HepG2 (cell line): ENCODE measurements around the gene WWP2. TPM values are rescaled to one million over a fixed set of nuclear protein-coding genes. Genes with fewer than 3 reads are reported as not detected.

Source experiments
- ATF7 ChIP-seq, 2 experiments: fragments of 450-650 bp in 1 of 2; sonication (generic) in 1 of 2; formaldehyde crosslinking in 1 of 2; IDR thresholded peaks; 2 replicates each; pipeline versions ENCODE4 v1.4.0 to v1.6.1; 2016 to 2020; ENCODE audit warnings: antibody characterized with exemption in 1 of 2, mild to moderate bottlenecking in 1 of 2, missing genetic modification reagents in 1 of 2
- BCL3 ChIP-seq: sonication (generic); formaldehyde crosslinking; IDR thresholded peaks from 2 replicates; pipeline ENCODE4 v1.5.1; 2020; ENCODE audit warnings: mild to moderate bottlenecking, missing genetic modification reagents, moderate library complexity
- E2F2 ChIP-seq: sonication (generic); formaldehyde crosslinking; IDR thresholded peaks from 2 replicates; pipeline ENCODE4 v1.4.0; 2020; ENCODE audit warnings: missing genetic modification reagents, borderline replicate concordance
- FOSL1 ChIP-seq: sonication (generic); formaldehyde crosslinking; IDR thresholded peaks from 2 replicates; pipeline ENCODE4 v1.9.0; 2021; ENCODE audit warnings: missing genetic modification reagents, borderline replicate concordance
- FOXJ3 ChIP-seq: sonication (generic); formaldehyde crosslinking; IDR thresholded peaks from 2 replicates; pipeline ENCODE4 v1.4.0; 2020; ENCODE audit warnings: missing genetic modification reagents, mild to moderate bottlenecking, borderline replicate concordance
- KAT8 ChIP-seq: IDR thresholded peaks from 2 replicates; pipeline ENCODE4 v1.6.1; 2016; ENCODE audit warnings: missing genetic modification reagents, missing compliant biosample characterization
- KDM6A ChIP-seq: IDR thresholded peaks from 2 replicates; pipeline ENCODE4 v1.6.1; 2016; ENCODE audit warnings: low read depth
- SIX4 ChIP-seq: sonication (generic); formaldehyde crosslinking; IDR thresholded peaks from 2 replicates; pipeline ENCODE4 v1.4.0; 2020; ENCODE audit warnings: missing genetic modification reagents
- SKIL ChIP-seq: sonication (generic); formaldehyde crosslinking; IDR thresholded peaks from 2 replicates; pipeline ENCODE4 v1.8.0; 2022; ENCODE audit warnings: missing genetic modification reagents, mild to moderate bottlenecking, moderate library complexity, borderline replicate concordance
- TFDP1 ChIP-seq: IDR thresholded peaks from 2 replicates; pipeline ENCODE4 v1.6.1; 2016; ENCODE audit warnings: missing compliant biosample characterization, missing genetic modification reagents, borderline replicate concordance
- UBTF ChIP-seq: sonication (generic); formaldehyde crosslinking; IDR thresholded peaks from 2 replicates; pipeline ENCODE4 v1.4.0; 2020; ENCODE audit warnings: mild to moderate bottlenecking, missing genetic modification reagents
- YEATS4 ChIP-seq: sonication (generic); formaldehyde crosslinking; IDR thresholded peaks from 2 replicates; pipeline ENCODE4 v1.4.0; 2020; ENCODE audit warnings: missing genetic modification reagents, borderline replicate concordance
- ZBTB8A ChIP-seq: sonication (generic); formaldehyde crosslinking; IDR thresholded peaks from 2 replicates; pipeline ENCODE4 v1.4.0; 2020; ENCODE audit warnings: mild to moderate bottlenecking, low read depth, missing genetic modification reagents, borderline replicate concordance
- ZNF414 ChIP-seq: sonication (generic); formaldehyde crosslinking; IDR thresholded peaks from 2 replicates; pipeline ENCODE4 v1.5.0; 2020; ENCODE audit warnings: missing genetic modification reagents
- ZNF484 ChIP-seq: sonication (generic); formaldehyde crosslinking; IDR thresholded peaks from 2 replicates; pipeline ENCODE4 v1.5.1; 2020; ENCODE audit warnings: mild to moderate bottlenecking, low read depth, missing genetic modification reagents, borderline replicate concordance
- ZNF605 ChIP-seq: sonication (generic); formaldehyde crosslinking; IDR thresholded peaks from 2 replicates; pipeline ENCODE4 v1.8.0; 2022; ENCODE audit warnings: mild to moderate bottlenecking, missing genetic modification reagents
- ZNF747 ChIP-seq: sonication (generic); formaldehyde crosslinking; IDR thresholded peaks from 2 replicates; pipeline ENCODE4 v1.8.1; 2023; ENCODE audit warnings: missing genetic modification reagents, mild to moderate bottlenecking, borderline replicate concordance
- ZNF761 ChIP-seq: sonication (generic); formaldehyde crosslinking; conservative IDR thresholded peaks from 2 replicates; pipeline ENCODE4 v1.4.0; 2020; ENCODE audit warnings: mild to moderate bottlenecking, missing genetic modification reagents
- ZSCAN9 ChIP-seq: IDR thresholded peaks from 2 replicates; pipeline ENCODE4 v1.6.1; 2016; ENCODE audit warnings: borderline replicate concordance
- polyA plus RNA-seq, 8 experiments: library from polyadenylated mRNA; depleted of rRNA in 3 of 8; stranded (reverse) in 7 of 8; unstranded in 1 of 8; fragments of >200 nt; fragmentation: Illumina TruSeq in 4 of 8; extraction: Trizol in 4 of 8; gene quantifications; 2 replicates each; pipeline versions ENCODE4 v1.2.1 to v1.2.3, GENCODE V29; 2011 to 2016; ENCODE audit warnings: low read depth in 4 of 8, missing spikeins in 1 of 8, mixed read lengths in 1 of 8; ENCODE audit not compliant: insufficient read depth in 1 of 8
- total RNA-seq, 5 experiments: library from RNA; depleted of rRNA; stranded (reverse); fragments of >200 nt; fragmentation: Illumina TruSeq; extraction: Trizol; gene quantifications; 2 replicates each; pipeline ENCODE4 v1.2.3, GENCODE V29; 2016; ENCODE audit warnings: low read depth in 1 of 5

Gene WWP2
- total and polyA plus RNA-seq, 2 of the 13 experiments (the other 11 are each of a cell fraction or from before 2014, with no cell fraction given) = 11.4 to 28.2 TPM

GRCh38 chr16:69830534-69831211 is 68.5 kb downstream of the WWP2 start (continued):
- no peak for TF ChIP-seq SIX4 (CRISPR knock-in tag)
- TF ChIP-seq TFDP1 (CRISPR knock-in tag) = peak; percentile 63; the same call in 1 of the 2 replicates
- no peak for TF ChIP-seq SKIL (CRISPR knock-in tag)
- TF ChIP-seq ATF7 (IDR thresholded peaks at IDR 0.05) = no peak
- TF ChIP-seq ATF7 (CRISPR knock-in tag; IDR thresholded peaks at IDR 0.05) = peak; percentile 65; the same call in 1 of the 2 replicates
- peak; percentile 93 for TF ChIP-seq ZNF761 (CRISPR knock-in tag)
- no peak for TF ChIP-seq FOSL1 (CRISPR knock-in tag)
- TF ChIP-seq ZSCAN9 (CRISPR knock-in tag) = peak; percentile 79; the same call in 1 of the 2 replicates
- TF ChIP-seq UBTF (CRISPR knock-in tag) = peak; percentile 68
- peak; percentile 46; the same call in 1 of the 2 replicates for TF ChIP-seq ZNF414 (CRISPR knock-in tag)
- 0 out of 2 replicates have a peak, but pooled peaks have one; percentile 64 for TF ChIP-seq ZNF747
- TF ChIP-seq FOXJ3 (CRISPR knock-in tag) = peak; percentile 63; the same call in 1 of the 2 replicates
- peak; percentile 47; the same call in 1 of the 2 replicates for TF ChIP-seq KAT8 (CRISPR knock-in tag)
- no peak; the same call in 1 of the 2 replicates for TF ChIP-seq BCL3 (CRISPR knock-in tag)
- no peak for TF ChIP-seq E2F2 (CRISPR knock-in tag)
- no peak for TF ChIP-seq ZNF484 (CRISPR knock-in tag)
- TF ChIP-seq YEATS4 (CRISPR knock-in tag) = peak; percentile 73
- TF ChIP-seq KDM6A (CRISPR knock-in tag) = peak; percentile 66; the same call in 1 of the 2 replicates
- TF ChIP-seq ZNF605 (CRISPR knock-in tag) = 0 out of 2 replicates have a peak, but pooled peaks have one; percentile 37
- 0 out of 2 replicates have a peak, but pooled peaks have one; percentile 33 for TF ChIP-seq ZBTB8A
